GM10266 (cell line): ENCODE data around the gene MYRIP.

Experiments used
- DNase-seq: peaks from one replicate; pipeline ENCODE4 v3.0.0; 2012; ENCODE audit errors: extremely low spot score
- TF ChIP-seq, protein P1 (sequence below): IDR thresholded peaks from 2 replicates; pipeline ENCODE4 v1.5.1; 2012; ENCODE audit warnings: mild to moderate bottlenecking, low read depth; ENCODE audit not compliant: control insufficient read depth, insufficient read depth; ENCODE audit errors: missing control alignments

MYRIP gene

DNA sequence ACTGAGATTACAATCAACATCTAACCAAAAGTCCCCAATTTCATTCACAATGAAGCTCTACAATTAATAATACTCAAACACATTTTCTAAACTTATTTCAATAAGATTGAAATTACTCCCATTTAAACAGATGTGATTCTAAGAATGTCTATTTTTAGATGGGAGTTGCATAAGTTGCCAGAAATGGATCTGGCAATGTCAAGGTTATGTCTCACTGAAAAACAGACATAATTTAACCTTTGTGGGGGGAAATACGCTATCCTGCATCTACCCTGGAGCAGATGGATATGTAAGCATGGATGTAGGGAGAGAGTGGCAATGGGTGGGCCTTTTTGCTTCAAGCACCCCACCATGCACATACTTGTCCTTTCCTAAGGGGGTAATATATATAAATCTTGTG, 493.4 kb downstream of the MYRIP start:
- TF ChIP-seq, protein P1, sequence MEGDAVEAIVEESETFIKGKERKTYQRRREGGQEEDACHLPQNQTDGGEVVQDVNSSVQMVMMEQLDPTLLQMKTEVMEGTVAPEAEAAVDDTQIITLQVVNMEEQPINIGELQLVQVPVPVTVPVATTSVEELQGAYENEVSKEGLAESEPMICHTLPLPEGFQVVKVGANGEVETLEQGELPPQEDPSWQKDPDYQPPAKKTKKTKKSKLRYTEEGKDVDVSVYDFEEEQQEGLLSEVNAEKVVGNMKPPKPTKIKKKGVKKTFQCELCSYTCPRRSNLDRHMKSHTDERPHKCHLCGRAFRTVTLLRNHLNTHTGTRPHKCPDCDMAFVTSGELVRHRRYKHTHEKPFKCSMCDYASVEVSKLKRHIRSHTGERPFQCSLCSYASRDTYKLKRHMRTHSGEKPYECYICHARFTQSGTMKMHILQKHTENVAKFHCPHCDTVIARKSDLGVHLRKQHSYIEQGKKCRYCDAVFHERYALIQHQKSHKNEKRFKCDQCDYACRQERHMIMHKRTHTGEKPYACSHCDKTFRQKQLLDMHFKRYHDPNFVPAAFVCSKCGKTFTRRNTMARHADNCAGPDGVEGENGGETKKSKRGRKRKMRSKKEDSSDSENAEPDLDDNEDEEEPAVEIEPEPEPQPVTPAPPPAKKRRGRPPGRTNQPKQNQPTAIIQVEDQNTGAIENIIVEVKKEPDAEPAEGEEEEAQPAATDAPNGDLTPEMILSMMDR = no peak
- no peak for DNase-seq

DNA sequence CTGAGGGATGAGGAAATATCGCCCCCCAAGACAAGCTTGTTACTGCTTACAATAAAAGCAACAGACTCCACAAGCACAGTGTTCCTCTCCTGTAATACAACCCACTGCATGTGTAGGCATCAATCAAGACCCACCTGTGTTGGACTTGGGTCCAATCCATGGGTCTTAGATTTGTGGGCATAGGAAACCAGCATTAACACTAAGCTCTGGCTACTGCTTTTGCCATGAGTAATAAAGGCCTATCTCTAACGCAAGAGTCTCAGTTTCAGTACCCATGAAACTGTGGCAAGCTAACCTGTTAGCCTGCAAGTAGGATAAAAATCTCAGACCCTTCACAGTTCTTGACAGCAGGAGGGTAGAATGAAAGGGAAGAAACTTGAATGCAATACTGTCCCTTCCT, 494.9 kb downstream of the MYRIP start:
- DNase-seq = no peak
- TF ChIP-seq, protein P1 = no peak

DNA sequence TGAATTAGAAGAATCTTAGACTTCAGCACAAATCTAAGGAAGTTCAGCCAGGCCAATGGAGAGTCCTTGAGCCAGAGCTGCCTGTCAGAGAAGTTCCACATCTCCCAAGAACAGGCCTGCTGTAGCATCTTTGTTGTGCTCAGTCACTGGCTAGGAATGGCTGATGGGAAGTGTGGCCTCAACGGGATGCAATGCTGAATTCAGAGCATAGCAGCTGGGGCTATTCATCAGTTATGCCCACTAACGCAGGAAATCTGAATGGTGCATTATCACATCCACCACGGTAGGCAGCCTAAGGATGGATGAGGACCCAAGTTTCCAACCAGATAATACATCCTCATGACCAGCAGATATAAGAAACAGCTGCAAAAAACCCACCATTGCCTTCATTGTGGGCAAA, 496.9 kb downstream of the MYRIP start:
- no peak for DNase-seq
- TF ChIP-seq, protein P1 = no peak

DNA sequence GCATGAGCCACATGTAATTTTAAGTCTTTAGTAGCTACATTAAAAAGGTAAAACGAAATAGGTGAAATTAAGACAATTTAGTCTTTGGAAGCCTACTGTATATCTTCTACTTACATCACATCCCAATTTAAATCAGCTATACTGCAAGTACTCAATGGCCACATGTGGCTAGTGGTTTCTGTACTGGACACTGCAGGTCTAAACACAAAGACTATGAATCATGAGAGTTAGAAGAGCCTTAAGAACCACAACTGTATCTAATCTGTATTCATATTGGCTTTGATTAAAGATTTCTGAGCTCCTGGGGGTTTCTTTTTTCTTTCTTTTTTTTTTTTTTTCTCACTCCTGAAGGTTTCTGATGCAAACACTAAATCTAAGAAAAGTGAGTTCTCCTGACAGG, 497.8 kb downstream of the MYRIP start:
- TF ChIP-seq, protein P1 = no peak
- no peak for DNase-seq

DNA sequence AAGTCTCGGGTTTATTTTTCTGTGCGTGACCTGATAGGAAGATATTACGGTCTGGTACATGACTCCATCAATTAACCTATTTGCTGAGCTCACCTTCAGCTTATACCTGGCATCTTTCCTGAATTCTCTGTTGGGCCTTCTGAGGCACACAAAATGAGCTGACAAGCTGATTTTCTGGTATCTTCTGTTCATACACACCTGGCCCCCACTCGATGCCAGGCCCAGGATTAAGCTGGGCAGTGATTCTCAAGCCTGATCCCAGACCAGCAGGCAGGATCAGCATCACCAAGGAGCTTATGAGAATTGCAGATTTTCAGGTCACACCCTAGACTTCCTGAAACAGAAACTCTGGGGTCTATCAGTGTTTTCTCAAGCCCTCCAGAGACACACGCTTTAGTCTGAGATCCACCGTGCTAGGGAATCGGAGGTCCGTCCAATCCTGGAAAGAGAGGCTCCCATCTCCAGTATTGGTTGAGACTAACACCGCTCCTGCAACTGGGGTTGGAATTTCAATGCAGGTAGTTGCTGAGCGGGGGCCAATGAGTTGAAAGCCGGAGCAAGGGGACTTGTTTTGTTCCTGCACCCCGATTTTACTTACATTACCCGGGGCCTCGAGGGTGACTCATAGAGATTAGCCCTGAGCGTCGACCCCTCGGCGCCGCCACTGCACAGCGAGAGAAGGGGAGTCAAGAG, 499.5 kb downstream of the MYRIP start:
- peak; percentile 10 for DNase-seq
- TF ChIP-seq, protein P1 = no peak

DNA sequence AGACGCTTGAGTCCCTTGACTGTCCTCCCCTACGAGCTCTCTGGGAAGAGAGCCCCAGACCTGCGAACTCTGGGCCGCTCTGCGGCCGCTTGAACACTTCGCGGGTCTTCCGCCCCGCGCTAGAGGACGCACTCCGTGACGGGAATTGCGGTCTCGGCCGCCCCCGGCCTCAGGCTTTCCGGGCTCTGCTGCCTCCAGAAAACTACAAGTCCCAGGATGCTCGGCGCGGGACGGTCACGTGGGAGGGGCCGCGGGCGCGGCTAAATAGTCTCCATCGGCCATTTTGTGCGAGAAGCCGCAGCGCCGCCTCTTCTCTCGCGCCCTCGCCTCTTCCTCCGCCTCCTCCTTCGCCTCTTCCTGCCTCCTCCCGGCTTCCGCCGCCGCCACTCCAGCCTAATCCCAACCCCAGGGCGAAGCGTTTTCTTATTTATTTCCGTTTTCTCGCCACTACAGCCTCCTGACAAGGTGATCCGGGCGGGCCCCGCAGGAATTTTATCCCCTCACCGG, 500.1 kb downstream of the MYRIP start, which contains the start of gene EIF1B:
Gene EIF1B (plus strand): TSS at position 290 of the 507 bp plus-strand sequence. CDS start 235 bp downstream, outside the sequence.
- DNase-seq = peak; percentile 91
- TF ChIP-seq, protein P1 = peak; percentile 84
